ENCODE results near the gene MCCC1. TPM values are rescaled to one million over a fixed set of nuclear protein-coding genes. Genes with fewer than 3 reads are reported as not detected.

MCCC1 gene
- total RNA-seq, 4 donors from 2014 or later: 26.4 to 37.3 (median 27.8) TPM

DNA sequence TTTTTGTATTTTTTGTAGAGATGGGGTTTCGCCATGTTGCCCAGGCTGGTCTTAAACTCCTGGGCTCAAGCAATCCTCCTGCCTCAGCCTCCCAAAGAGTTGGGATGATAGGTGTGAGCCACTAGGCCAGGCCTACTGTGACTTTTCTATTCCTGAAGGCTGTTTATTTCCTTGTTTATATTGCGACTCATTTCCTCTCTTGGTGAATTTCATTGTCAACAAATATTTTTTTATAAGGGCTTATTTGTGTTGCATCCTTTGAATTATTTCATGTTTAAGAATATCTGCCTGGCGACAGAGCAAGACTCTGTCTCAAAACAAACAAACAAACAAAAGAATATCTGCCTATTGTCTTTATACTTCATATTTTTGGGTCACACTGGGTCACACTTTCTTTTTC is 29.4 kb upstream of the MCCC1 start:
- DNase-seq (ENCODE audit: extremely low spot score): no peak
- 99% methylated on average over 3 of the region's 3 CpGs for WGBS
- TF ChIP-seq POLR2AphosphoS5 (IDR thresholded peaks at IDR 0.05): no peak
- no peak for TF ChIP-seq EP300 (IDR thresholded peaks at IDR 0.05)
- TF ChIP-seq, protein P1, sequence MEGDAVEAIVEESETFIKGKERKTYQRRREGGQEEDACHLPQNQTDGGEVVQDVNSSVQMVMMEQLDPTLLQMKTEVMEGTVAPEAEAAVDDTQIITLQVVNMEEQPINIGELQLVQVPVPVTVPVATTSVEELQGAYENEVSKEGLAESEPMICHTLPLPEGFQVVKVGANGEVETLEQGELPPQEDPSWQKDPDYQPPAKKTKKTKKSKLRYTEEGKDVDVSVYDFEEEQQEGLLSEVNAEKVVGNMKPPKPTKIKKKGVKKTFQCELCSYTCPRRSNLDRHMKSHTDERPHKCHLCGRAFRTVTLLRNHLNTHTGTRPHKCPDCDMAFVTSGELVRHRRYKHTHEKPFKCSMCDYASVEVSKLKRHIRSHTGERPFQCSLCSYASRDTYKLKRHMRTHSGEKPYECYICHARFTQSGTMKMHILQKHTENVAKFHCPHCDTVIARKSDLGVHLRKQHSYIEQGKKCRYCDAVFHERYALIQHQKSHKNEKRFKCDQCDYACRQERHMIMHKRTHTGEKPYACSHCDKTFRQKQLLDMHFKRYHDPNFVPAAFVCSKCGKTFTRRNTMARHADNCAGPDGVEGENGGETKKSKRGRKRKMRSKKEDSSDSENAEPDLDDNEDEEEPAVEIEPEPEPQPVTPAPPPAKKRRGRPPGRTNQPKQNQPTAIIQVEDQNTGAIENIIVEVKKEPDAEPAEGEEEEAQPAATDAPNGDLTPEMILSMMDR (IDR thresholded peaks at IDR 0.05): no peak
- TF ChIP-seq POLR2A (IDR thresholded peaks at IDR 0.05; ENCODE audit: low read depth): no peak
- Histone ChIP-seq H3K4me1 (no peaks in the 10 kb centered on the region), H3K27ac (replicated peaks in 1 of 4) (no peak overlapping the region), H3K4me3 (no peak overlapping the region), H3K27me3 (peaks cover 0 to 20% (median 0%) of the 10 kb centered on the region in 4 donors), H3K9me3 (peaks cover 0 to 18% (median 14%) of the 10 kb centered on the region in 4 donors), H3K36me3 (no peaks in the 10 kb centered on the region)
- intact Hi-C loops (cut with DNase I): loop anchor here (10.0 kb wide), 1 partner anchor 126 kb away; the partner anchor contains the start of gene B3GNT5

DNA sequence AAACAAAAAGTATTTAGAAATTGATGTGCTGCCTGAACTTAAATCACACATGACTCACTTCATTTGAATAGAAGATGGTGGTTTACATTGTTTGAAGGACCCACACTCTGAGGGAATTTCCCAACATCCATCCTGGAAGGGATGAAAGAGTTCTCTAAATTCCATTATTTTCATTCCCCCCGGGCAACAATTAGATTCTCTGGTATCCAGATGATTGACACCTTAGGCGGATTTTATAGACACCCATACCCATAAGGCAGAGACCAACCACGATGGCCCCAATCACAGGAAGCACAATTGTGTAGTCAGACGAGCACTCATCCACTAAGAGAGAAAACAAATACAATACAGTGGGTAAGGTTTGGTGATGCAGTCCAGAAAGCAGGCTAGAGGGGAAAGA is 24.6 kb upstream of the MCCC1 start:
- Histone ChIP-seq H3K36me3 (no peaks in the 10 kb centered on the region), H3K27ac (replicated peaks in 1 of 4) (no peak overlapping the region), H3K4me1 (peaks cover 0 to 6% (median 2%) of the 10 kb centered on the region in 4 donors), H3K4me3 (no peak overlapping the region), H3K27me3 (no peaks in the 10 kb centered on the region), H3K9me3 (peaks cover 0 to 8% (median 5%) of the 10 kb centered on the region in 4 donors)
- intact Hi-C loops (cut with DNase I): loop anchor here (2.0 to 10.0 kb wide), 3 partner anchors 61 to 261 kb away; partner anchors contain the start of gene B3GNT5
- TF ChIP-seq, protein P1 (IDR thresholded peaks at IDR 0.05): no peak
- no peak for TF ChIP-seq EP300 (IDR thresholded peaks at IDR 0.05)
- no peak for TF ChIP-seq POLR2A (IDR thresholded peaks at IDR 0.05; ENCODE audit: low read depth)
- no peak for TF ChIP-seq POLR2AphosphoS5 (IDR thresholded peaks at IDR 0.05)
- no peak for DNase-seq (ENCODE audit: extremely low spot score)
- 59% methylated on average over 4 of the region's 4 CpGs for WGBS

DNA sequence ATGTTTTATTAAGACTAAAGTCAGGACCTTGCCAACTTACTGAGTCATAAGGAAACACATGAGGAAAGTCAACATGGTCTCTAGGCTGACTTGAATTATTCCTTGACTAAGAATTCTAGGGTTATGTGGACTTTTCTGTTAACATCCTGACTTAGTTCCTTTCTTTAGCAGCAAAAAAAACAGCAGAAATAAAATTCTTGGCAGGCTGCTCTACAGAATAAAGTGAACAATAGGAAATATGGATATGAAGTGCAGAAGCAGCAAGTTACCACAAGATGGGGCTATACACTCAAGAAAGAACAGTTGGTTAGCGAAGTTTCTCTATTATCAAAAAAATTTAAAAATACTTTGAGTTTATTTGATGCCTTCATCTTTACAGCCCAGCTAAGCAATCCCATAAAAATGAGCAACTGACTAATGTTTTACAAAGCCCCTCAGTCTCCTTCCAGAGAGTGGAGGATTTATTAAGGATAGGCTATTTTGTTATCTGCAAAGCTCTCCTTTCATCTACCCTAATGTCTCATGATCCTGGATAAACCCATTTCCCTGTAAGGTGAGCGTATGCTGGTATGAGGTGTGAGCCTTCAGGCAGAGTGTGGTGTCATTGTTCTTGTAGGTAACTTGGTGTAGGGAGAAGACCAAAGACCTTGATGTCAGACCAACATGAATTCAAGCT is 23.1 kb upstream of the MCCC1 start:
- no peak for DNase-seq (ENCODE audit: extremely low spot score)
- intact Hi-C loops (cut with DNase I): loop anchor here (2.0 to 10.0 kb wide), 2 partner anchors 132 to 262 kb away; partner anchors contain the start of gene B3GNT5
- 37% methylated on average over 2 of the region's 2 CpGs for WGBS
- Histone ChIP-seq H3K36me3 (no peaks in the 10 kb centered on the region), H3K4me1 (peaks cover 0 to 6% (median 2%) of the 10 kb centered on the region in 4 donors), H3K27me3 (peaks cover 0 to 7% (median 0%) of the 10 kb centered on the region in 4 donors), H3K9me3 (no peaks in the 10 kb centered on the region), H3K27ac (replicated peaks in 1 of 4) (no peak overlapping the region), H3K4me3 (no peak overlapping the region)
- TF ChIP-seq, protein P1 (IDR thresholded peaks at IDR 0.05): peak; percentile 82 to 84 (median 83)
- TF ChIP-seq EP300 (IDR thresholded peaks at IDR 0.05): no peak

DNA sequence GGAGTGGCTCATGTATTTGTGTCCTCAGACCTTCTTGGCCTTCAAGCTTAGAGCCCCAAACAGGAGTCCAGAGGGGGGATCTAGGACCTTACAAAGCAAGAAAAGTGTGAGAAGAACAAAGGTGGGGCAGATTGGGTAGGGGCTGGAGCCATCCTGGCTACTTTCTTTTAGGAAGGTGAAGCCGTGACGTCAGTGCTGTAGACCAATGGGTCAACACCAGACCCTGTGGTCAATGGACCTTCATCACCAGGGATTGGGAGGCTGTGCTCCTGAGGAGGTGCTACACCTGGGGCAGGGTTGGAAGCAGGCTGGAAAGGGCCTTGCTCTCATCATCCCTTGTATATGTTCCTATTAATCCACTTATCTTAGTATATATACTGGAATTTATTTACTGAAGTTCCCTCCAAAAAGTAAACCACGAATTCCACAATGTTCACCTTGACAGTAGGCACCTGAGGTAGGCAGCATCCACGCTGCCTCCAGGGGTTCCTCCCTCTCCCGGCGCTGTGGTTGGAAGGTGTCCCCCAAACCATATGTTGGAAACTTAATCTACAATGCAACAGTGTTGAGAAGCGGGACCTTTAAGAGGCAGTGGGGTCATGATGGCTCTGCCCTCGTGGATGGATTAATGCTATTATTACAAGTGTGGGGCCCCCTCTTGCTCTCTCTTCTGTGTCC is 21.4 kb upstream of the MCCC1 start:
- peaks cover 0 to 24% (median 4%) of the 10 kb centered on the region in 4 donors for H3K27me3 ChIP-seq
- TF ChIP-seq, protein P1 (IDR thresholded peaks at IDR 0.05): no peak
- intact Hi-C loops (cut with DNase I): loop anchor here (10.0 kb wide), 1 partner anchor 134 kb away; the partner anchor contains the start of gene B3GNT5
- H3K27ac ChIP-seq (replicated peaks in 1 of 4): no peak overlapping the region
- no peak overlapping the region for H3K4me3 ChIP-seq
- H3K36me3 ChIP-seq: no peaks in the 10 kb centered on the region
- peaks cover 0 to 9% (median 3%) of the 10 kb centered on the region in 4 donors for H3K4me1 ChIP-seq
- DNase-seq (ENCODE audit: extremely low spot score): no peak
- 70% methylated on average over 8 of the region's 8 CpGs for WGBS
- no peaks in the 10 kb centered on the region for H3K9me3 ChIP-seq
